OCI-LY1 (cell line): ENCODE measurements around the gene ARMH1.

Source experiments
- CTCF ChIP-seq: fragments of 200-600 bp; sonication (generic), shearing (Covaris generic); IDR thresholded peaks from 2 replicates; pipeline ENCODE4 v1.5.1; 2017; ENCODE audit warnings: mild to moderate bottlenecking, antibody characterized with exemption, low read length, moderate library complexity, mixed read lengths
- EZH2 ChIP-seq: fragments of 200-600 bp; sonication (generic), shearing (Covaris generic); IDR thresholded peaks from 2 replicates; pipeline ENCODE4 v1.8.0; 2017; ENCODE audit warnings: borderline replicate concordance, mixed run types, mild to moderate bottlenecking, antibody characterized with exemption, low read length, moderate library complexity, mixed read lengths

GRCh38 chr1:44747878-44748277, 73.4 kb downstream of the ARMH1 start:
- TF ChIP-seq EZH2 (no peak), CTCF (0 out of 2 replicates have a peak, but pooled peaks have one; percentile 11)
